Stimulated activated CD4-positive, alpha-beta T cell treated with anti-CD3 and anti-CD28 coated beads, Interleukin-4, amount 100 ng/mL, for 48 hours (primary cell): Measurements from ENCODE around the gene CRTC3.
"Not testable (repeated sequence)": the region's sequence is repeated elsewhere in the genome, so short reads cannot be mapped to it uniquely, and the experiment has no call there.

Experiments
- DNase-seq, 2 donors: peaks; one replicate each; pipeline ENCODE4 v3.0.0-alpha.2; 2020; ENCODE audit warnings: low read depth in 2 of 2

The CRTC3 gene

GRCh38 chr15:90674476-90674875, 144.8 kb downstream of the CRTC3 start:
- DNase-seq = no peak

- DNase-seq = no peak
Measured at GRCh38 chr15:90675464-90675863, 145.7 kb downstream of the CRTC3 start.

- DNase-seq = no peak
Measured at GRCh38 chr15:90677807-90678790, 148.4 kb downstream of the CRTC3 start.

GRCh38 chr15:90679959-90680358, 150.2 kb downstream of the CRTC3 start:
- DNase-seq = no peak

- DNase-seq = no peak
Measured at GRCh38 chr15:90680371-90680935, 150.7 kb downstream of the CRTC3 start.

- DNase-seq = no peak
Measured at GRCh38 chr15:90681056-90681455, 151.3 kb downstream of the CRTC3 start.

- DNase-seq = no peak
Measured at GRCh38 chr15:90681480-90681879, 151.8 kb downstream of the CRTC3 start.

GRCh38 chr15:90683371-90683770, 153.6 kb downstream of the CRTC3 start:
- no peak for DNase-seq

GRCh38 chr15:90683876-90684275, 154.2 kb downstream of the CRTC3 start:
- no peak for DNase-seq

- DNase-seq = no peak
Measured at GRCh38 chr15:90684281-90684680, 154.6 kb downstream of the CRTC3 start.

- DNase-seq = no peak
Measured at GRCh38 chr15:90685591-90686434, 156.1 kb downstream of the CRTC3 start.

GRCh38 chr15:90686435-90687218, 156.9 kb downstream of the CRTC3 start:
- DNase-seq = no peak

- DNase-seq = not testable (repeated sequence)
Measured at GRCh38 chr15:90689326-90689961, 159.7 kb downstream of the CRTC3 start.

- DNase-seq = no peak
Measured at GRCh38 chr15:90690585-90690984, 160.9 kb downstream of the CRTC3 start.

- no peak for DNase-seq
Measured at GRCh38 chr15:90691369-90691768, 161.6 kb downstream of the CRTC3 start.

- DNase-seq = no peak
Measured at GRCh38 chr15:90691982-90692773, 162.5 kb downstream of the CRTC3 start.
